ENCODE measurements around the gene ANP32A.

DNA sequence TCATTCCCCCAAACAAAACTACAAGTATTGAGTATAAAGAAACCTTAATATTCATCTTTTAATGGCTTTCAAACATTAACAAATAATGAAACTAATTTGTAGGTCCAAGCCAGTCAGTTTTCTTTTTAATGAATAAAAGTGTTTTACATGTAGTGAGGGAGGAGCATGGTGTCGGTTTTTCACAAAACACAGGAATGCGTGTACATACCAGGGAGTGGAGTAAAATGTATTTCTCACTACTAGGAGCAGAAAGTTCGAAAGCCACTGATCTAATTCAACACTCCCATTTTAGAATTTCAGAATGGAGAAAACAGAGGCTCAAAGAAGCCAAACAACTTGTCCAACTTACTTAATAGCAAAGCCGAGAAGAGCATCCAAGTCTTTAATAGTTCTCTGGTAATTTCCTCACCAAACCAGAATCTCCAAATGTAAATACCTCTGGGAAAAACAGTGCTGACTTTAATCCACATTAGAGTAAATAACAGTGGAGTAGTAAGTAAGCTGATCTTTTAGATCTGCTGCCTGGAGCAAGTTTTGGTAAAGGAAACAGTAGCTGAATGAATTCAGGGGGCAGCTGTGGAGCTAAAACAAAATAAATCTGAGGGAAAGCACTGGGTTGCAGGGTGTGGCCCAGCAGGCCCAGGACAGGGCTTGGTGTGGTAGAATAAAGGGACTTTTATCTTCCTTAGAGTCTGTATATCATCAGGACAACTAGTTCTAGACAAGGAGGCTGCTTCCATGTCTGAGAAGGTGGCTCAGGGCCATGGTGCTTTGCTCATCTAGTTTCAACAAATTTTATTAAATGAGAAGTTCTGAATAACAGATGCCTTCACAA lies 7.9 kb downstream of the ANP32A start:
- TF ChIP-seq CTCF (conservative IDR thresholded peaks at IDR 0.05 in 1 of 2, IDR thresholded peaks at IDR 0.05 in 1 of 2; ENCODE audit: low read depth in 1 of 2, low read length in 2 of 2) (no peak), EZH2 (IDR thresholded peaks at IDR 0.05; ENCODE audit: low read length, missing control alignments) (no peak)
